Stimulated activated CD4-positive, alpha-beta T cell treated with anti-CD3 and anti-CD28 coated beads, TNF-alpha, amount 100 ng/mL, for 4 hours (primary cell): ENCODE measurements around the gene ACBD5.

Source experiments
- DNase-seq, 3 experiments: peaks; one replicate each; pipeline ENCODE4 v3.0.0-alpha.2; 2020; ENCODE audit warnings: low read depth in 3 of 3

Gene ACBD5

GRCh38 chr10:27153845-27154193 lies 86.8 kb downstream of the ACBD5 start:
- peak in 2 of 3 experiments; percentile 1 to 3 for DNase-seq

- DNase-seq = no peak
Observed at GRCh38 chr10:27153329-27153728, 87.3 kb downstream of the ACBD5 start.

GRCh38 chr10:27152687-27153086 lies 87.9 kb downstream of the ACBD5 start:
- DNase-seq = no peak

GRCh38 chr10:27150261-27150660 lies 90.3 kb downstream of the ACBD5 start:
- no peak for DNase-seq

- DNase-seq = no peak
Observed at GRCh38 chr10:27147701-27148100, 92.9 kb downstream of the ACBD5 start.

GRCh38 chr10:27145937-27146336 lies 94.7 kb downstream of the ACBD5 start:
- DNase-seq = no peak
